GM12891 (cell line): ENCODE measurements around the gene PIK3R3.

Experiments used
- DNase-seq: peaks from one replicate; pipeline ENCODE4 v3.0.0; 2011; ENCODE audit warnings: low spot score; ENCODE audit not compliant: insufficient read length
- FAIRE-seq: peaks from 2 replicates; lab custom pipeline; 2011; peaks lifted over from hg19 to GRCh38; lab: Jason Lieb, UNC
- PAX5 ChIP-seq: IDR thresholded peaks from 2 replicates; pipeline ENCODE4 v1.6.1; 2011; ENCODE audit warnings: low read length, moderate library complexity, mild to moderate bottlenecking; ENCODE audit not compliant: insufficient read depth, severe bottlenecking
- POLR2A ChIP-seq: IDR thresholded peaks from 2 replicates; pipeline ENCODE4 v1.6.1; 2011; ENCODE audit warnings: low read depth, low read length, control low read depth
- POLR2AphosphoS5 ChIP-seq: IDR thresholded peaks from 2 replicates; pipeline ENCODE4 v1.6.1; 2011; ENCODE audit warnings: low read depth, low read length, control low read depth
- POU2F2 ChIP-seq: IDR thresholded peaks from 2 replicates; pipeline ENCODE4 v1.6.1; 2011; ENCODE audit warnings: low read depth, mild to moderate bottlenecking, control low read depth, low read length, moderate library complexity
- SPI1 ChIP-seq: IDR thresholded peaks from 2 replicates; pipeline ENCODE4 v1.6.1; 2011; ENCODE audit warnings: low read depth, low read length, control low read depth
- TAF1 ChIP-seq: IDR thresholded peaks from 2 replicates; pipeline ENCODE4 v1.6.1; 2011; ENCODE audit warnings: low read depth, low read length, control low read depth

Gene PIK3R3

DNA sequence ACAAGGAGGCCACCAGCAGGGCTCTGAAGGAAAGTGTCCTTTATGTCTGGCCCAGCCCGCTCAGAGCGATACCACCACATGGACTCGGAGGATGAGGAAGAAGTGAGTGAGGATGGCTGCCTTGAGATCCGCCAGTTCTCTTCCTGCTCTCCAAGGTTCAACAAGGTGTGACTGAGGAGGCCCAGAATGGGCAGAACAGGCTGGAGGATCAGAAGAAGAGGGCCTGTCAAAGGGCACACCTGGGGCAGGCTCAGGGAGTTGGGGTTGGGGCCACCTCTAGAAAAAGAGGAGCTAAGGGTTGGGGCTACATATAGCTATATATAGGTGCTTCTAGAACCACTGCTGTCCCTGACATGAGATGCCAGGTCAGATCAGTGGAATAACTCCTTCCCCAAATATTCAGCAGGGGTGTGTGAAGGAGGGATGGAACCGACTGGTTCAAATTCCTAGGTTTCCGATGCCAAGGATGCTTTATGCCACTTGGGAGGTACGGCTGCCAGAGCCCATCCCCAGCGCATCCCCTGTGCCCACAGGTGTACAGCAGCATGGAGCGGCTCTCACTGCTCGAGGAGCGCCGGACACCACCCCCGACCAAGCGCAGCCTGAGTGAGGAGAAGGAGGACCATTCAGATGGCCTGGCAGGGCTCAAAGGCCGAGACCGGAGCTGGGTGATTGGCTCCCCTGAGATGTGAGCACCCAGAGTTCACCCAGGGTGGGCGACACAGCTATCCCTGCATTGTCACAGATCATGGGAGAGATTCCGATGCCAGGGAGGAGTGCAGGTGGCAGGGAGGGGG lies 102.2 kb downstream of the PIK3R3 start:
- TF ChIP-seq POLR2AphosphoS5 (no peak), TAF1 (no peak), PAX5 (no peak), SPI1 (no peak), POLR2A (no peak), POU2F2 (no peak)
- FAIRE-seq (no peak), DNase-seq (no peak)

GRCh38 chr1:46027788-46028573 lies 104.4 kb downstream of the PIK3R3 start:
- FAIRE-seq = no peak
- no peak for TF ChIP-seq POLR2A
- TF ChIP-seq SPI1 = no peak
- no peak for TF ChIP-seq TAF1
- TF ChIP-seq PAX5 = no peak
- no peak for TF ChIP-seq POU2F2
- TF ChIP-seq POLR2AphosphoS5 = no peak
- no peak for DNase-seq

GRCh38 chr1:46026531-46026930 lies 105.9 kb downstream of the PIK3R3 start:
- FAIRE-seq (no peak), DNase-seq (no peak)
- TF ChIP-seq POLR2A = no peak
- no peak for TF ChIP-seq POU2F2
- TF ChIP-seq POLR2AphosphoS5 = no peak
- no peak for TF ChIP-seq PAX5
- TF ChIP-seq SPI1 = no peak
- TF ChIP-seq TAF1 = no peak

DNA sequence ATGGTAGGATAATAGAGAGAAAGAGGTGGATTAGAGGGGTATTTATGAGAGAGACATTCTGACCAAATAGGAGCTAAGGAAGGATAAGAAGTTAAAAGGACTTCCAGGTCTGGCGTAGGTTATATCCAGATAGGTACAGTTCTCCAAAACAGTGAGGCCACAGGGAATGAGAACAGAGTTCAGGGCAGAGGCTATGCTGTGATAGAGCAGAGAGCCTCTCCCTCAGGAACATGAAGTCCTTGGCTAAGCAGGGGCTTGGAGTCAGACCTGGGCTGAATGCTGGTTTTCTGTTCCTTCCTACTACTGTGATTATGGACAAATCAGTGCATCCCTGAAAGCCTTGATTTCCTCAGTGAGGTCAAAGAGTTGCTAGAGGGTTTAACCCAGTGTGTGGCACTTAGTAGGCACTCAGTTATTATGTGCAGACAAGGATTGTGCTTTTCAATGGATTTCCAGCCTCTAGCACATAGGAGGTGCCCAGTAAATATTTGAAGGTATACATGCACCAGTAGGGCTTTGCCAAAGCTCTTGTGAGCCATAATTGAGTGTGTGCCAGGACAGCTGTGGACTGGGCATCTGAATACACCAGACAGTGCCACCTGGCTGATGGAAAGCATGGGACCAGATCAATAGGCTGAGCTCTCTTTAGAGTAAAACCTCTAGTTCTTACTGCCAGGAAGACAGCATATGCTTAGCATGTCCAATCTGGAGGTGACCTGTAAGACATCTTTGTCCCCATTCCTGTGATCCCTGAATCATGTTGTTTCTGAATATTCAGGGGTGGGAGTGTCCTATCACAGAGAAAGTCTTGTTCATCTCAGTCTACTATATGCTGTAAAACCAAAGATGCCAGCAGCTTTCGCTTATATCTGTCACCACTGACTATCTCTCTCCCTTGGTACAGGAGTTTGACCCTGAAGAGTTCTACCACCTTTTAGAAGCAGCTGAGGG lies 111.1 kb downstream of the PIK3R3 start:
- FAIRE-seq (no peak), DNase-seq (no peak)
- no peak for TF ChIP-seq SPI1
- TF ChIP-seq PAX5 = no peak
- no peak for TF ChIP-seq POLR2A
- no peak for TF ChIP-seq TAF1
- no peak for TF ChIP-seq POLR2AphosphoS5
- no peak for TF ChIP-seq POU2F2

- DNase-seq (no peak), FAIRE-seq (no peak)
- TF ChIP-seq SPI1 (no peak), POLR2A (no peak), PAX5 (no peak), POU2F2 (no peak), POLR2AphosphoS5 (no peak), TAF1 (no peak)
Observed at GRCh38 chr1:46020010-46020409, 112.4 kb downstream of the PIK3R3 start.

DNA sequence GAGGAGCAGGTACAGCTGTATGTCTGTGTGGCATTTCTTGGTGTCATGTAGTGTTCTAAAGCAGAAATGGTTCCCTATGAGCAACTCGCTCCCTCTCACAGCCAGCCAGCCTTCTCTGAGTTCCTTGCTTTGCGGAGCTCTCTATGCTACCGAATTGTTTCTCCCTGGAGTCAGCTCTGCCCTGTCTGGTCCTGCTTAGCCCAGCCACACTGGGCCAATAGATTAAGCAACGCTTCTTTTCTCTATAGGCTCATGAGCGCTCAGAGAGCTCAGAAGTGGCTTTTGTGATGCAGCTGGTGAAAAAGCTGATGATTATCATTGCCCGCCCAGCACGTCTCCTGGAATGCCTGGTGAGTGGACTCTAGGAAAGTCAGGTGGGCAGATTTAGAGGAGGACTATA lies 113.1 kb downstream of the PIK3R3 start:
- FAIRE-seq = no peak
- no peak for DNase-seq
- TF ChIP-seq POU2F2 (no peak), SPI1 (no peak), POLR2A (no peak), POLR2AphosphoS5 (no peak), TAF1 (no peak), PAX5 (no peak)

DNA sequence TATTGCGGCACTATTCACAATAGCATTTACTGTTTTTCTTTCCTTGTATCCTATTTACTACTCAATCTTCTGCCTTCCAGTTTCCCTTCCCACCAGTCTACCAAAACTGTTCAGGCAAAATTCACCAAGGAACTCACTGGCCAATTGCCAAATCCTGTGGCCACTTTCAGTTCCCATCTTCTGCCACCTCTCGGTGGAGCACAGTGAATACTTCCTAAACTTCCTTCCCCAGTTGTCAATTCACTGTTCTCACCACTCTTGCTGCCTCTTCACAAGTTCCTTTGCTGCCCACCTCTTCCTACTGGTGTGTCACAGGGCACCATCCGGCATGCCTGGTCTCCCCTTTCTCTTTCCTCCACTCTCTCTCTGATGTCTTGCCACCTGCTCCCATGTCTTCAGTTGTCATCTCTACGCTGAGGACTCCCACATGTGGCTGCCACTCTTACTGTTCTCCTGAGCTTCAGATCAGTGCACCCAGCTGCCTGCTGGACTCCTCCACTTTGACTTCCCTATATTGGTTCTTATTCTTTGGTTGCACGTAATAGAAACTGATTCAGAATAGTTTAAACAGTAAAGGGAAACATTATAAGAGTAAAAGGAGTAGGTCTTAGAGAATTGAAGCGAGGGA lies 114.4 kb downstream of the PIK3R3 start:
- no peak for DNase-seq
- TF ChIP-seq SPI1 (0 out of 2 replicates have a peak, but pooled peaks have one; percentile 32), POLR2A (no peak)
- FAIRE-seq = no peak

DNA sequence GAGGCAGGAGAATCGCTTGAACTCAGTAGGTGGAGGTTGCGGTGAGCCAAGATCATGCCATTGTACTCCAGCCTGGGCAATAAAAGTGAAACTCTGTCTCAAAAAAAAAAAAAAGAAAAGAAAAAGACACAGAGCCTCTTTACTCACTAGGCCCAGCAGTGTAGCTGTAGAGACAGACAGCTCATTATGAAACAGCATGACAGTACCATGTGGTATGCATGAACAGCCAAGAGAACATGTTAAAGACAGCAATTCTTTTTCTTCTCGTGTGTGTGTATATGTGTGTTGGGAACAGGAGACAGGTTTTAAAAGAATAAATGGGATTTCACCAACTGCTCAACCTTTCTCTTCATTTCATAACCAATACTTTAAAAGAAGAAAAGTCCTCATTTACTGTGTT lies 118.8 kb downstream of the PIK3R3 start:
- DNase-seq (no peak), FAIRE-seq (no peak)
- no peak for TF ChIP-seq POLR2AphosphoS5
- TF ChIP-seq PAX5 = no peak
- TF ChIP-seq SPI1 = no peak
- TF ChIP-seq TAF1 = no peak
- no peak for TF ChIP-seq POLR2A

- DNase-seq = no peak
- FAIRE-seq = no peak
- TF ChIP-seq TAF1 (no peak), SPI1 (no peak), POU2F2 (no peak), POLR2AphosphoS5 (no peak), PAX5 (no peak), POLR2A (no peak)
Observed at GRCh38 chr1:46012236-46012635, 120.2 kb downstream of the PIK3R3 start.
